GM12875 (cell line): Measurements from ENCODE around the gene STARD3.
"Not testable (repeated sequence)": the region's sequence is repeated elsewhere in the genome, so short reads cannot be mapped to it uniquely, and the experiment has no call there.

ENCODE experiments used
- H3K4me3 ChIP-seq: one replicate; pipeline ENCODE4 v1.5.1; 2011; ENCODE audit warnings: low read depth, low read length, control low read depth
- CTCF ChIP-seq: IDR thresholded peaks from 2 replicates; pipeline ENCODE4 v1.5.1; 2011; ENCODE audit warnings: low read depth, mild to moderate bottlenecking, control low read depth, inconsistent platforms, low read length, moderate library complexity, borderline replicate concordance; ENCODE audit not compliant: insufficient read depth

The STARD3 gene

GRCh38 chr17:39706383-39706782 lies 69.4 kb downstream of the STARD3 start:
- no peak overlapping the region for H3K4me3 ChIP-seq
- TF ChIP-seq CTCF, result no peak

GRCh38 chr17:39706921-39707337 lies 70.0 kb downstream of the STARD3 start:
- no peak overlapping the region for H3K4me3 ChIP-seq
- no peak for TF ChIP-seq CTCF

- H3K4me3 ChIP-seq, result no peak overlapping the region
- no peak for TF ChIP-seq CTCF
Observed at GRCh38 chr17:39709319-39709997, 72.5 kb downstream of the STARD3 start.

- H3K4me3 ChIP-seq, result no peak overlapping the region
- no peak for TF ChIP-seq CTCF
Observed at GRCh38 chr17:39709998-39710964, 73.3 kb downstream of the STARD3 start.

- H3K4me3 ChIP-seq, result not testable (repeated sequence)
Observed at GRCh38 chr17:39711071-39711470, 74.1 kb downstream of the STARD3 start.

GRCh38 chr17:39711851-39712250 lies 74.9 kb downstream of the STARD3 start:
- H3K4me3 ChIP-seq, result no peak overlapping the region
- TF ChIP-seq CTCF, result no peak
